B cell (primary cell): Measurements from ENCODE around the gene DACH1. TPM values are rescaled to one million over a fixed set of nuclear protein-coding genes. Genes with fewer than 3 reads are reported as not detected.

Experiments
- ATAC-seq: fragments of 200-7000 bp; cut with Tn5 transposase; one replicate; pipeline ENCODE4 v1.10.0; 2021; ENCODE audit warnings: low read depth, mild to moderate bottlenecking, moderate number of reproducible peaks, moderate library complexity
- CTCF ChIA-PET: fragments of 350-600 bp; sonication (Branson Sonifier 250); formaldehyde crosslinking; loops from one replicate; lab custom pipeline; 2021; ENCODE audit warnings: antibody characterized with exemption, inconsistent platforms; lab: Charles Lee
- POLR2A ChIA-PET: fragments of 350-600 bp; sonication (Branson Sonifier 250); formaldehyde crosslinking; loops from one replicate; lab custom pipeline; 2021; ENCODE audit warnings: antibody characterized with exemption; lab: Charles Lee
- DNase-seq: peaks from one replicate; pipeline ENCODE4 v3.0.0; 2013
- H2AFZ ChIP-seq: 2 replicates; pipeline ENCODE4 v1.6.1; 2012; ENCODE audit warnings: mild to moderate bottlenecking, low read depth, low read length; ENCODE audit not compliant: insufficient read depth, poor library complexity, severe bottlenecking
- H3K27ac ChIP-seq, 2 donors: 1 replicate in 1 of 2; 2 replicates in 1 of 2; pipeline ENCODE4 v1.5.1; 2012 to 2013; ENCODE audit warnings: low read length in 2 of 2, mild to moderate bottlenecking in 2 of 2, moderate library complexity in 1 of 2
- H3K27me3 ChIP-seq, 4 experiments: fragments of 200-600 bp in 1 of 4; sonication (generic) in 1 of 4; replicated peaks in 1 of 4; 1 replicate in 2 of 4; 2 replicates in 2 of 4; pipeline versions ENCODE4 v1.6.1 to v1.7.0; 2013 to 2016; ENCODE audit warnings: low read length in 3 of 4, mild to moderate bottlenecking in 2 of 4, mixed read lengths in 1 of 4, moderate library complexity in 1 of 4; ENCODE audit not compliant: insufficient read depth in 4 of 4, control insufficient read depth in 3 of 4; ENCODE audit errors: control extremely low read depth in 1 of 4
- H3K36me3 ChIP-seq, 2 experiments: replicated peaks in 1 of 2; 1 replicate in 1 of 2; 2 replicates in 1 of 2; pipeline versions ENCODE4 v1.6.1 to v1.7.1; 2013; ENCODE audit warnings: low read length in 1 of 2; ENCODE audit not compliant: insufficient read depth in 2 of 2, control insufficient read depth in 1 of 2; ENCODE audit errors: control extremely low read depth in 1 of 2, extremely low read depth in 1 of 2
- H3K4me1 ChIP-seq, 2 donors: fragments of 200-600 bp in 1 of 2; sonication (generic) in 1 of 2; 1 replicate in 1 of 2; 2 replicates in 1 of 2; pipeline versions ENCODE4 v1.5.1 to v1.6.1; 2013 to 2017; ENCODE audit warnings: low read length in 2 of 2; ENCODE audit not compliant: control insufficient read depth in 2 of 2, insufficient read depth in 2 of 2
- H3K4me2 ChIP-seq: replicated peaks from 2 replicates; pipeline ENCODE3; 2012; ENCODE audit warnings: mild to moderate bottlenecking, low read depth, low read length; ENCODE audit not compliant: poor library complexity, severe bottlenecking
- H3K4me3 ChIP-seq, 5 experiments: fragments of 200-600 bp in 1 of 5; sonication (generic) in 1 of 5; 1 replicate in 3 of 5; 2 replicates in 2 of 5; pipeline versions ENCODE4 v1.5.1 to v1.7.0; 2011 to 2016; ENCODE audit warnings: low read length in 4 of 5, mild to moderate bottlenecking in 4 of 5, low read depth in 2 of 5, control low read depth in 1 of 5, moderate library complexity in 1 of 5; ENCODE audit not compliant: insufficient read depth in 1 of 5; ENCODE audit errors: control extremely low read depth in 1 of 5, extremely low read depth in 1 of 5
- H3K79me2 ChIP-seq: fragments of 200-600 bp; sonication (generic); one replicate; pipeline ENCODE4 v1.6.0; 2016; ENCODE audit warnings: low read length; ENCODE audit not compliant: control insufficient read depth, insufficient read depth
- H3K9ac ChIP-seq: fragments of 200-600 bp; sonication (generic); 2 replicates; pipeline ENCODE4 v1.6.1; 2017; ENCODE audit warnings: mild to moderate bottlenecking, low read length, moderate library complexity
- H3K9me3 ChIP-seq, 3 donors: one replicate each; pipeline versions ENCODE4 v1.6.1 to v1.7.1; 2013; ENCODE audit warnings: low read length in 2 of 3; ENCODE audit not compliant: control insufficient read depth in 2 of 3, insufficient read depth in 1 of 3; ENCODE audit errors: control extremely low read depth in 1 of 3
- H4K20me1 ChIP-seq: 2 replicates; pipeline ENCODE4 v1.6.0; 2012; ENCODE audit warnings: mild to moderate bottlenecking, low read length; ENCODE audit not compliant: insufficient read depth, control insufficient read depth, poor library complexity, severe bottlenecking
- H3K27ac Mint-ChIP-seq: one replicate; pipeline ENCODE4 v1.8.0; 2021; ENCODE audit warnings: mixed read lengths
- H3K27me3 Mint-ChIP-seq: one replicate; pipeline ENCODE4 v1.8.0; 2021; ENCODE audit warnings: mixed read lengths
- H3K4me1 Mint-ChIP-seq: one replicate; pipeline ENCODE4 v1.8.0; 2021; ENCODE audit warnings: mixed read lengths
- H3K4me3 Mint-ChIP-seq: one replicate; pipeline ENCODE4 v1.8.0; 2021; ENCODE audit warnings: mixed read lengths
- H3K9me3 Mint-ChIP-seq: one replicate; pipeline ENCODE4 v1.8.0; 2022; ENCODE audit warnings: mixed read lengths; ENCODE audit not compliant: insufficient read depth
- CTCF ChIP-seq: fragments of 200-600 bp; IDR thresholded peaks from one replicate; pipeline ENCODE4 v1.8.0; 2022; ENCODE audit warnings: antibody characterized with exemption, mild to moderate bottlenecking
- EZH2 ChIP-seq: IDR thresholded peaks from 2 replicates; pipeline ENCODE4 v1.6.1; 2012; ENCODE audit warnings: borderline replicate concordance, low read depth, mild to moderate bottlenecking, moderate library complexity, low read length; ENCODE audit not compliant: insufficient read depth, poor library complexity, severe bottlenecking
- WGBS: methylation state at CpG from one replicate; pipeline ENCODE4 v1.1.5; 2013; ENCODE audit warnings: missing lambda C conversion rate; ENCODE audit not compliant: insufficient coverage; 5-methylcytosine and 5-hydroxymethylcytosine counted together
- intact Hi-C: fragments of 100-400 bp; cut with micrococcal nuclease; formaldehyde crosslinking; loops from one replicate; pipeline ENCODE4 v1.10.0; 2022
- polyA plus RNA-seq: library from polyadenylated mRNA; depleted of rRNA; stranded (reverse); fragments of >200 nt; gene quantifications from 2 replicates; pipeline ENCODE4 v1.2.3, GENCODE V29; 2012
- total RNA-seq, 2 donors: library from RNA; stranded (reverse); fragments of 120-200 nt in 1 of 2; gene quantifications; 1 replicate in 1 of 2; 2 replicates in 1 of 2; pipeline versions ENCODE4 v1.2.3 to v1.2.4, GENCODE V29; 2013 to 2022

The DACH1 gene
- total and polyA plus RNA-seq, 2 donors (not counting 1 experiment from before 2014, with no cell fraction given), result not detected

GRCh38 chr13:71828564-71828963 lies 38.4 kb downstream of the DACH1 start:
- no peaks in the 10 kb centered on the region for H3K27me3 ChIP-seq
- ChIA-PET POLR2A (no interaction called here), CTCF (no interaction called here)
- no CpG with 5 or more reads among the region's 2 CpGs for WGBS
- no peaks in the 10 kb centered on the region for H3K9me3 Mint-ChIP-seq
- DNase-seq (no peak), ATAC-seq (no peak)
- no peaks in the 10 kb centered on the region for H4K20me1 ChIP-seq
- H3K4me1 Mint-ChIP-seq, result peaks cover 2% of the 10 kb centered on the region
- no peak overlapping the region for H3K4me3 ChIP-seq
- no peak overlapping the region for H3K9ac ChIP-seq
- no peaks in the 10 kb centered on the region for H3K4me1 ChIP-seq
- intact Hi-C loops, result no loop called here
- H3K4me2 ChIP-seq, result no peak overlapping the region
- H3K79me2 ChIP-seq, result no peaks in the 10 kb centered on the region
- H2AFZ ChIP-seq, result no peak overlapping the region
- H3K27ac ChIP-seq, result no peak overlapping the region
- H3K27me3 Mint-ChIP-seq, result no peaks in the 10 kb centered on the region
- no peaks in the 10 kb centered on the region for H3K9me3 ChIP-seq
- no peak overlapping the region for H3K27ac Mint-ChIP-seq
- TF ChIP-seq CTCF, result no peak
- TF ChIP-seq EZH2, result no peak
- H3K36me3 ChIP-seq, result no peaks in the 10 kb centered on the region
- no peak overlapping the region for H3K4me3 Mint-ChIP-seq

GRCh38 chr13:71828117-71828516 lies 38.9 kb downstream of the DACH1 start:
- WGBS, result 8% methylated on average over 3 of the region's 6 CpGs
- Mint-ChIP-seq H3K4me1 (peaks cover 2% of the 10 kb centered on the region), H3K27ac (no peak overlapping the region), H3K27me3 (no peaks in the 10 kb centered on the region), H3K4me3 (no peak overlapping the region), H3K9me3 (no peaks in the 10 kb centered on the region)
- H3K4me1 ChIP-seq, result no peaks in the 10 kb centered on the region
- H3K27me3 ChIP-seq, result no peaks in the 10 kb centered on the region
- no peaks in the 10 kb centered on the region for H3K9me3 ChIP-seq
- no peaks in the 10 kb centered on the region for H3K36me3 ChIP-seq
- H3K27ac ChIP-seq, result no peak overlapping the region
- no peaks in the 10 kb centered on the region for H4K20me1 ChIP-seq
- H3K9ac ChIP-seq, result no peak overlapping the region
- no peak for DNase-seq
- H2AFZ ChIP-seq, result no peak overlapping the region
- ChIA-PET CTCF (no interaction called here), POLR2A (no interaction called here)
- no peak overlapping the region for H3K4me2 ChIP-seq
- intact Hi-C loops, result no loop called here
- ATAC-seq, result no peak
- TF ChIP-seq EZH2 (no peak), CTCF (no peak)
- H3K79me2 ChIP-seq, result no peaks in the 10 kb centered on the region
- H3K4me3 ChIP-seq, result no peak overlapping the region
